Central memory CD4-positive, alpha-beta T cell (primary cell): ENCODE results near the gene RRP15.
"Not testable (repeated sequence)": the region's sequence is repeated elsewhere in the genome, so short reads cannot be mapped to it uniquely, and the experiment has no call there.

Source experiments
- DNase-seq: peaks from one replicate; pipeline ENCODE4 v3.0.0; 2022

Gene RRP15

DNA sequence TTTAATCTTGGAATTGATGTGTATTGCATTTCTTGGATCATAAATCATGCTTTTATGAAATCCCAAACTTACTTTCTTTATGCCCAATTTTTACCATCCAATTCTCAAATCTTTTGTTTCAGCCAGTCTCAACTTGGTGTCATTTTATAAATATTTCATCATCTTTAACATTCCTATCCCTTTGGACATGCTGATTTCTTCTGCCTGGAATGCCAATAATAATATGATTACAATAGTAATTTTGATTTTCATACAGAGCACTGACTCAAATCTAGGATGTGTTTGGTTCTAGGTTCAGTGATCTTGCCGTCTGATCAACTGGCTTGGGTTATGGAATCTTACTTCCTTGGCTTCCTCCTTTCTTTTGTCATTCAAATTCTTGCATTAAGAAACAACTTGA is 12.8 kb downstream of the RRP15 start:
- DNase-seq: no peak

DNA sequence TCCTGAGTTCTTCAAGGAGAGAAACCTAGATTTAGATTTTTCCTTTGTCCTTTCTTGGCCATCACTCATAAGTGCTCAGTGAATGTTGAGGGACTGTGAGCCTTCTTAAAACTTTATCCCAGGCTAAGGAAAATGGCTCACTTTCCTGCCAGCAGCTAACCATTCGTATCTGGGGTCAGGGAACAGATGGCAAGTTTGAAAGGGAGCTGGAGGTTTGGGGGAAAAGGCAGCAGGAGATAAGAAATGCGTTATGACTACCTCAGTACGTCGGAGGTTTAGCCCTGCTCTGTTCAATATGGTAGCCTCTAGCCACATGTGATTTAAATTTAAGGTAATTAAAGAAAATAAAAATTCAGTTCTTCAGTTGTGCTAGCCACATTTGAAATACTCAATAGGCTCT is 13.3 kb downstream of the RRP15 start:
- DNase-seq: no peak

DNA sequence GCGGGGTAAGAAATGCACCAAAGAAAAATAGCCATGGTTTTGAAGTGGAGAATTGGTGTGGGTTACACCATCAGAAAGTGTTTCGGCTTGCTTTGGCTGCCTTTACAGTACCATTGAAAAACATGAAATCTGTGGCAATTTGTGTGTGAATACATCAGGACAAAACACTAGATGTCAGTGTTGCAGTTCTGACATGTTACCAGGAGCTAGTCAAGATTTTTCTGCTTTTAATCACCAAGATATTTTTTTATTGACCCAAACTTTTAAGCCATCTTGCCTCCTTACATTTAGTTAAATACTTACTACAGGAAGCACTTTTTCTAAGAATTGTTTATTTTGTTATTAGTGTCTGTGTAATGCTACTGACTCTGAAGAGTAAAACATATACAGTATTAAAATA is 14.3 kb downstream of the RRP15 start:
- no peak for DNase-seq

DNA sequence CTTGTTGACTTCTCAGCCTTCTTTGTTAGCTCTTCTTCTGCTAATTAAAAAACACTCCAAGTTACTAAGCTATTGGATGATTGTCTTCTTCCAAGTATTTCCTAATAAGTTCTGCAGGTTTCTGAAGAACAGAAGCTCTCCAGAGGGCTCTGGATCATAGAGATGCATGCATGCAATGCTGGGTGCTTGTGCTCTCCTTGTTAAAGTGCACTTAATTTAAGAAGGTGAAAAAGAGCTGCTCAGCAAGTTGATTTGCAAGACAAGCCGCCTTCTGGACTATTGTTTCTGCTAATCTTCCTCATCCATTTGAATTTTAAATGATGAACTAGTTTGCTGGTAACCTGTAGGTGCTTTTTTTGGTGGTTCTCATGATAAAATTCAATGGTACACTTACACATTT is 16.1 kb downstream of the RRP15 start:
- DNase-seq: no peak

DNA sequence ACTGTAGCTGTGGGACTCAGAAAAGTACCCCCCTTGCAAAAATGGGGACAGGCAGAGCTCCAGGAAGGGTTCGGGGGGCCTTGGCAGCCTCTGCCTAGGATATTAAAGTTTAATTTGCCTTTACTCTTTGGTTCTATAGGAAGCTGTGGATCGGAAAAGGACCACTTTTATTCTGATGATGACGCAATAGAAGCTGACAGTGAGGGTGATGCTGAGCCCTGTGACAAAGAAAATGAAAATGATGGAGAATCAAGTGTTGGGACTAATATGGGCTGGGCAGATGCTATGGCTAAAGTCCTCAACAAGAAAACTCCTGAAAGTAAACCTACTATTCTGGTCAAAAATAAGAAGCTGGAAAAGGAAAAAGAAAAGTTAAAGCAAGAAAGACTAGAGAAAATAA is 17.1 kb downstream of the RRP15 start:
- no peak for DNase-seq

DNA sequence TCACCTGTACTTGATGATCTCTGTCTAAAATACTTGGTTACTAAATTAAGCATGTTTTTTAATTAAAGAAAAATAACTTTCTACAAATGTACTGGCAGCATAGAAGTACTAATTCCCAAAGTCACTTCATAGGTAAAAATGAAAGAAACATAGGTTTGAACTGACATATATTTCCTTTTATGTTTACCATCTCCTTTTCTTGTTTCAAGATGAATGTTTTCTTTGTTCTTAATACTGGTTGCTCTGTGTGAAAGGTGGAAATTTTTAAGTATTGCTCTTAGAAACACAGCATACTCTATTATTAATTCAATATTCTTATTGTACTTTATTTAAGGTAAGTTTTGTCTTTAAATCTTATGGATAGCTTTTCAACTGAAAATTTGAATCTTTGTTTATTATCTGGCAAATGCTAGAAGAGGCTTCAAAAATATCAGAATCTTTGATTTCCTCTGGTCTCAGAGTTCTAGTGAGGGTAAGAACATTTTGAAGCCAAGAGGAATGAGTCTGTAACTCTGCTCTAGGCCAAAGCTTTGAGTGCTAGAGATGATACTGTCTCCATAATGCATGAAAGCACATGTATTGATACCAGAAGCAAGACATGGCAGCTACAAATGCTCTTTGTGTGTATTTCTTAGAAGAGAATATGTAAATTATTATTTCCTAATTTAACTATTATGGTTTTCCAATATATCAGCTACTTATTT is 18.2 kb downstream of the RRP15 start:
- no peak for DNase-seq

DNA sequence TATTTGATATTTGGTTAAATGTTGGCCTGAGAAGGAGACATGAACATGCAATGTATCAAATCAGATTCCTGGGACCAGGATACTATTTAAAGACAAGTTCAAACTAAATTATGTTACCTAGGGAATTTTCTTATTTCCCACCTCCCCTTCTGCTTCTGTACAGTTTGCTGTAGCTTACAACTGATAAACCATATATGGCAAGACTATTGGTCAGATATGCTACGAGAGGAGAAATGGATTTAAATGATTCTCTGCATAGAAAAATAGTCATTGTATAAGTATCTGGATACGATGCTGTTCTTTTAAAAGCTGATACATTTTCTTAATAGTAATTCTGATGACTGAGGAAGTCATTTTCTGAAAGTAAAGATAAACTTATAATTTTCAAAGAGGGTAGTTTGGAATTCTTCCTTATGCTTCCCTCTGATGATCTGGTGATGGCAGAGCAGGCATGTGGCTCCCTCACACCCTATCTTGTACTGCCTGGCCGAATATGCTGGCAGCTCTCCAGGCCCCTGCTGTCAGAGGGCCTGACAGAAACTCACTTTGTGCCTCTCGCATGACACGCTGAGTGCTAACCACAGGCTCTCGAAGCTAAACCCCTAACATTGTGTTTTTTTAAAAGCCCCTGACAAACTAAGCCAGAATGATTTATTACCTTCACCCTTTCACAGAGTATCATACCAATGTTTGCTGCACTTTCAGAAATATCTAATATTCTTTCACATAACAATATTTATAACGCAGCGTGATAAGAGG is 19.4 kb downstream of the RRP15 start:
- DNase-seq: no peak

DNA sequence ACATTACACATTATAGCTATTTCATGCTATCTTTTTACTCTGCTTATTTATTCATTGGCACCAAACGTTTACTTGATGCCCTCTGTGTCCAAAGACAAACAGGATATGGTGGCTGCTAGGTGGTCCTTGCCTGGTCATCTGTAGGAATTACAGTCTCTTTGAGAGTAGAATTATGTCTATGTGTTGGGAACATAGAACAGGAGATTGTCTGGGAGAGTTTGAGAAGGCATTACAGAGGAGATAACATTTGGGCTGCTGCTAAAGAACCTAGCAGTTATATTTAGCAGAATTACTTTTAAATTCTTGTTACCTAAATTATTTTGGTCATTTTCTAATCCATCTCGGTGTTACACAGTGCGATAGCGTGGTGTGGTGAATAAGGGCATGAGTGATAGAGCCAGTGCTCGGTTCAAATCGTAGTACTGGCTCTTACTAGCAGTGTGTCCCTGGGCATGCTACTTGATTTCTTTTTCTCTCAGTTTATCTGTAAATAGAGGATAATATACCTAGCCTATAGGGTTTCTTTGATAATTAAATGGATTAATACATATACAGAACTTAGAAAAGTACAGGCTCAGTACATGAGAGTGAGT is 20.5 kb downstream of the RRP15 start:
- no peak for DNase-seq

DNA sequence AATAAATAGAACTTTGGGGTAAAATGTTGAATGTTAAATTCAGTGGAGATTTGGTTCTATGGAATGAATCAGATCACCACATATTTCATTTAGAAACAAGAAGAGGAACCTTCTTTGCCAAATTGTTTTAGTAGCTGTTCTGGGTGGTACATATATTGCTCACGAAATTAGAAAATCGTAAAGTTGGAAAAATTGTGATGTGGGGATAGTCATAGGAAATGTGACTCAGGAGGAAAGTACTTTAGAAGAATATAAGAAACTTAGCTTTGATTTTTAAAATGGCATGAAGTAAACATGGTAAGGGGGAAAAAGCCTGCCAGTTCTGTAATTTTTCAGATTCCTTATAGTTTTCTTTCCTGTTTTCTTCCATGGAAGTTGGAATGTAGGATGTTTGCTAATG is 27.4 kb downstream of the RRP15 start:
- DNase-seq: no peak

DNA sequence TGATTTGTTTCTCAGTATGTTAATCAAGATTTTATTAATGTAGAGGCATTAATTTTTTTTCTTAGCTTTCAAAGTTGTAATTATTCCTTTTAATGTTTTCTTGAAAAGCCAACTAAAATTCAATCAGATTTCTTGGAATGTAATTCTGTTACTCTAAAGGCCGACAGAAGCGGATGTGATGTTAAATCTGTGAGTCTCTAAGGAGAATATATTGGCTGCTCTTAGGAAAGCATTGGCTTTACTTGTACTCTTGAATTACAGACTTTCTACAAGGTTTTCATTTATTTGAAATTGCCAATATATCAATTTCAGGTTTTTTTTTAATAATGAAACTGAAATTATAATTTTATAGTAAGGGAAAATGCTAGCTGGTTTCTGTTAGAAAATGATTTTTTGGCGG is 29.2 kb downstream of the RRP15 start:
- DNase-seq: no peak

DNA sequence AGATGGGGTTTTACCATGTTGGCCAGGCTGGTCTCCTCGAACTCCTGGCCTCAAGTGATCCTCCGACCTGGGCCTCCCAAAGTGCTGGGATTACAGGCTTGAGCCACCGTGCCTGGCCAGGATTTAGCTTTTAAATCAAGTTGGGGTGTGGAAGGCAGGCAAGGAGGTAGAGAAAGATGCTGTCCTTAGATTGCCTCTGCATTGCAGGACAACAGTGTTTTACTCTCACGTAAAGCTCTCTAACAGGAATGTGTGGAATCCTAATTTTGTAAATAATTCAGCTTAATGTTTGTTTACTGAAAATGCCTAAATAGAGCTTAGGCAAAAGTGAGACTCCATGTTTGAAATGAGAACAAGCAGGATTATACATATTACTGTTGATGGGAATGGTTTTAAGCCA is 30.5 kb downstream of the RRP15 start:
- no peak for DNase-seq

DNA sequence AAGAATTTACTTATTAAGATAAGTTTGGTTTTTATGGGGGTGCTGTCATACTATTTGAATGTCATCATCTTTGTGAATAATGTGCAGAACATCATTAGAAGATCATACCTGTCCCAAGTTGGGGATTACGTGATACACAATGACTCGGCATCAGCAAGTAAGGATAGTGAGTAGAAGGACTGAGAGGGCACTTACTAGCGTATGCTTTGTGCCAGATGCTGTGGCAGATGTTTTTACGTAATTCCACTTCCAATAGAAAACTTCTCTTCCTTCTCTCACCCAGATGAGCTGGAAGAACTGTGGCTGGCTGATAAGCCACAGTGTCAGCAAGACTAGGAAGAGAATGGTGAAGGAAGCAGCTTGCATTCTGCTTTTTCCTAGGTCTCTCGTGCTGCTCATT is 32.0 kb downstream of the RRP15 start:
- DNase-seq: no peak

DNA sequence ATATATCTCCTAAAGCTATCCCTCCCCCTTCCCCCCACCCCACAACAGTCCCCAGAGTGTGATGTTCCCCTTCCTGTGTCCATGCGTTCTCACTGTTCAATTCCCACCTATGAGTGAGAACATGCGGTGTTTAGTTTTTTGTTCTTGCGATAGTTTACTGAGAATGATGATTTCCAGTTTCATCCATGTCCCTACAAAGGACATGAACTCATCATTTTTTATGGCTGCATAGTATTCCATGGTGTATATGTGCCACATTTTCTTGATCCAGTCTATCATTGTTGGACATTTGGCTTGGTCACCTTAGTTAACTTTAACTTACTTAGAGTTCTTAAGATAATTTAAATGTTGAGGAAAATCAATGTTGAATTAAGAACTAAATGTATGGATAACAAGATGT is 35.1 kb downstream of the RRP15 start:
- DNase-seq: not testable (repeated sequence)

DNA sequence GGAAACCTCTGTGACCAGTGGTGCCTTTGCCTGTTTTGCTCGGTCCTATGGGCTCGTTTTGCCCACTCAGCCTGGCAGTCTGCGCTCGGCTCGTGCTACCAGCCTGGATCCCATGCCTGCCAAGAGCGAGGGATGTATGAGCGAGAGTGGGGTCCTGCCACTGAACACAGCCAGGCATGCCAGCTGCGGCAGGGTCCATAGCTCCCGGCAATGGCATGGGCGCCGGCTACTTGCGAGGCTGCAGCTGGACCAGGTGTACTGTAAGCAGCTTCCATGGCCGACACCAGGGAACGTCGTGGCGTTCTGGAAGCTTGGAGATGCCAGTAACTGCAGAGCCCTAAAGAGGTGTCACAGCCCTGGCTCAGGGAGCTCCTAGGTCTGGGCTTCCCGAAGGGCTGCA is 37.7 kb downstream of the RRP15 start:
- DNase-seq: no peak

DNA sequence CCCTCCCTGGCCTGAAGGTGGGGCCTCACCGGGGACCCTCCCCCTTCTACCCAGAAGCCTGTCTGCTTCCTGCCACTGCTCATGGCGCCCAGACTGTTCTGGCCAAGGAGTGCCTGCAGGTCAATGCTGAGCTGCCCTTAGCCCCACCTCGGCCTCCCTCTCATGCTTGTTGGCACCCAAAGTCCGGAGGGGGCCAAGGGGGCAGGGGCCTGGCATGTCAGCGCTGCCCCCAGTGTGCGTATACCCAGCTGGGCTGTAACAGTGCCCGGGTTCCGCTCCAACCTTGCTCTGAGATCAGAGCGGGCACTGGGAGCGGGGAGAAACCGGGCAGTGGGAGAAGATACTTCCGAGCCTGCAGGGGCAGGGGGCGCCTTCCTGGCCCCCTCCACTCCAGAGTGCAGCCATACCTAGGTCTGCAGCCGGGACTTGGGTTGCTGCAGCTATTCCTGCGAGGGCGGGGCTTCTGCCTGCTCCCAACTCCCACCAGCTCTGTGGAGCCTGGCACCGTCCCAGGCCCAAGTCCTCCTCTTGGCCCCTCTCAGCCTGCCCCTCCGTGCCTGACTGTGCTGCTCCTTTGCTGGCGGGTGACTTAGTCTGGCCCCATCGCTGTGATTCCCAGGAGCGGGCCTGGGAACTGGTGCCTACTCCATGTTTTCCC is 38.6 kb downstream of the RRP15 start:
- no peak for DNase-seq

DNA sequence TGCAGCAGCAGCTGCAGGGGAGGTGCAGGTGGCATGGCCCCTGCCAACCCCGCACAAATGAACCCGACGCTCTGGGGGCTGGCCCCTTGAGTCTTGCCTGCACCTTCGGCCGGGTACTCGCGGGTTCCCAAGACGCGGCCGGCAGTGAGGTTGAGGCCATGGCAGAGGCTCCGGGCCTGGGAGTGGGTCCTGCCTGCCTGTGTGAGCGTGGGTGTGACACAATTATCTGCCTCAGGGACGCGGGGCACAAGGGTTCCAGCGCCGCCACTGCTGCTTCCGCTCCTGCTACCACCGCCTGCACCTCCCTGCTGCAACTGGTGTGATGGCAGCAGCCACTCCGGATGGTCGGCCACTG is 39.1 kb downstream of the RRP15 start:
- no peak for DNase-seq

DNA sequence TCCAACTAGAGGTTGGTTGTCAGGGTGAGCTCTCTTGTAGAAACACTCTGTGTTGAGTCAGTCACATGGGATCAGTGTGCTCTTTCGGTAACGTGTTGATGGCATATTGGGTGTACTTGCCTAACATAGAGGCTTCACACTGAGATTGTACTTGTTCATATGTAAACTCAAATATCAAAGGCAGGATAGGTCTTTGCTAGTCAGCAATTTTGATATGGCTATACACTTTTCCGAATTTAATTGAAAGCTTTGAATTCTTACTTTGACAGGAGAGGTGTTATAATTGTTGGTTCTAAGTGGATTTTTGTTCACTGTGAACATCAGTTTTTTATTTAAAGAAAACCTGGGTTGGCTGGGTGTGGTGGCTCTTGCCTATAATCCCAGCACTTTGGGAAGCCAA is 43.7 kb downstream of the RRP15 start:
- DNase-seq: no peak

DNA sequence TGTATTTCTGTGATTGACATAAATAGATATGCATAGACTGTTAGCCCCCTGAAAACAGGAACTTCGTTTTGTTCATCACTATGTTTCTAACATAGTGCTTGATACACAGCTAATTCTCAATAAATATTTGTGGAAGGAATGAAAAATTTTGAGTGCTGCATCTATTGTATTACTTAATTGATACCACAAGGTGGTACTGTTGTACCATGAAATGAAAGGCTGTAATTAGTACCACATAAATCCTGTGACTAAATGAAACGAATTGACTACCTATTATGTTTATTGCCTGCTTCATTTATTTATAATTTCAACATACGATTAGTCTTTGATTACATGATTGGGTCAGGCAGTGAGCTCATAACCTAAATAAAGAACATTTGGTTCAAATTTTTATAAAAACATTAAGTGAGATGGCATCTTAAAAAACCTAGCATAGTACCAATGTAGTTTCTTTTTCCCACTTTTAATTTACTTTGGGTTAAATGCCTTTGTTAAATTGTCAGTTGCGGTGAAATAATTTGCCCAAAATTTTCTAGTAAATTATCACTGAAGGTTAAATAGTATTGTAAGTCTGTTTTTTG is 45.0 kb downstream of the RRP15 start:
- peak; percentile 16 for DNase-seq

DNA sequence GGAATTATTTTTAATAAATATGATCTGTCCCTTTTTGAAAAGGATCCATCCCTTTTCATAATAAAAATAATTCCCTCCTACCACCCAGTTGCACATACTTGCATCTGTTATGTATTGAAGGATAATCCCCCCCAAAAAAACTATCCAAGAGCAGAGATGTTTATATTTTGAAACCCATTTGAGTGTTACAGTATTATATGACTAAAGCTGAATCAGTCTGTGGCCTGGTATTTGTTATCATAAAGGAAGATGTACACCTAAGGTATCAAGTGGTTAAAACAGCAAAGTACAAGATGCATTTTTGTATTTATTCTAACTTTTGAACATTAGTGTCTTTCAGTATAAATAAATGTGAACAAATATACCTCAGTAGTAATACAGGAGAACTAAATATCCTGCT is 47.3 kb downstream of the RRP15 start:
- DNase-seq: no peak

DNA sequence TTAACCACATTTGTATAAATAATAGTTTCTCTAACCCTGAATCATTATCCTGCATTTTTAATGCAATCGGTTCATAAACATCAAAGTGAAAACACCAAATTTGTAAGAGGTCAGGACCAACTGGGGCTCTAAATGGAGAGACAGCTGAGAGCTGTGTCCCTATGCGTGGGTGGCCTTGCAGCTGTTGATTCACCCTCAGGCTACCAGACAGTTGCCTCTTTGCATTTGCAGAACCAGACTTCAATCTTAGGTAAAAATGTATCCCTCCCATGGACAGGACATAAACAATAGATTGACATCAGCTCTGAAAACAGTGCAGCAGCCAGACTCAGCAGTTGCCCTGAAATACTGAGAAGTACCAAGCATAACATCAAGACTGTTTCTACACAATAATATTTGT is 51.2 kb downstream of the RRP15 start:
- DNase-seq: no peak

DNA sequence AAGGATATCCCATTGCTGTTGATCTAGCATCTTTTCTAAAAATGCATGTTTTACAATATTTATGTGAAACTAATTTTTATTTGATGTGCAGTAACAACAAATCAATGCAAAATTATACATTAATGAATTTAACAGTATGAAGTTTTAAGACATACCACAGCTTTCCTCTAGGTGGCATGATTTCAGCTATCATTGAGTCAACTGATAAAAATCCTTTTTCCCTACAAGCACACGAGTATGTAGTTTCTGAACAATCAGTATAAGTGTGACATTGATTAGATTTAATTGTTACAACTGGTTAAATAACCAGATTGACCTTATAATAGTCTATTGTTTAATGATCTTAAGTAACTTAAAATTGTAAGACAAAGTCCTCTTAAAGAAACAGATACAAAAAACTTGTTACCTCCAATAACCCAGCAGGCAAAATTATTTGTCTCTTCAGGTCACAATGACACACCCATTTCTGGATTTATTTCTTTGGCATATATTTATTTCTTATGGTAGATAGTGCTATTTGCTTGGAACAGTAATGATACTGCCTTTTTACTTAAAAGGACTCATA is 54.3 kb downstream of the RRP15 start:
- no peak for DNase-seq

DNA sequence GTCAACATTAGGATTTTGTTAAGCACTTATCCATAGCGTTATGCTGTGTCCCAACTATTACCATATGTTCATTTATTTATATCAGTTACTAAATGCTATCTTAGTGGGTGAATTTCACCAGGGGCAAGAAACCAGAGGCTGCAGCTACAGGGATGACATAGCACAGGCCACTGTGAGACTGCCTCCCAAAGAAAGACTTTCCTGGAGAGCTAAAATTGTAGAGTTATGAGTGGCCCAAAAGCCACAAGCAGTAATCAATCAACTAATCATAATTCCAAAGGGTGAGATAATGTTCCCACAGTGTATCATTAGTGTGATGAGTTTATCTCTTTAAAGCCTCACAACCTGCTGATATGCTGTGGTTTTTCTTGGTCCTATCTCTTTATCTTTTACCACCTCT is 56.2 kb downstream of the RRP15 start:
- no peak for DNase-seq

DNA sequence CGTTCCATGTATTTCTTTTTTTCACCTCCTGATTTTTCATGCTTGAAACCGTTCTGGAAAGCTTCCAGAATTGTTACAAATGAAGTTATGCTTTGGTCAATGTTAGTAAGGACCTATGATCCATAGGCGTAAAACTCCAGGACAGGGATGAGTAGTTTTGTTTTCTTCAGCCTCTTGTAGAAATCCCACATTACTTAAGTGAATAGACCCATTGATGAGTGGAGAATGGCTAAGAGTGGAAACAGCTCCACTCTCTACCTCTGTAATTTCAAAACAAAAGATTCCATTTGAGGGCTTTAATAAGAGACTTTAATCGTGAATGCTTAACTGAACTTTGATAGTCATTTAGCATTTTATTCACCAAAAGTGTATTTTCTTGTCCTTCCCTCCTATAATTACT is 57.0 kb downstream of the RRP15 start:
- no peak for DNase-seq
